Panc1 (cell line): ENCODE results near the gene OMG. TPM values are rescaled to one million over a fixed set of nuclear protein-coding genes. Genes with fewer than 3 reads are reported as not detected.

Experiments used
- ATAC-seq: fragments of 200-7000 bp; cut with Tn5 transposase; 2 replicates; pipeline ENCODE4 v1.9.1; 2020; ENCODE audit warnings: mild to moderate bottlenecking, moderate library complexity
- BruUV-seq: library from RNA; stranded (reverse); fragments of 400-500 nt; replicated peaks from 2 replicates; lab custom pipeline; 2021; lab: Mats Ljungman, UMichigan
- CTCF ChIA-PET: fragments of 300-600 bp; sonication (Branson Sonifier 250); formaldehyde crosslinking; loops from one replicate; lab custom pipeline; 2022; ENCODE audit warnings: antibody characterized with exemption; lab: Charles Lee
- POLR2A ChIA-PET: fragments of 300-600 bp; sonication (Branson Sonifier 250); formaldehyde crosslinking; loops from one replicate; lab custom pipeline; 2022; ENCODE audit warnings: antibody characterized with exemption; lab: Charles Lee
- DNase-seq: peaks from one replicate; pipeline ENCODE4 v3.0.0-alpha.2; 2010; ENCODE audit warnings: low read depth, low spot score
- H3K27ac ChIP-seq: 2 replicates; pipeline ENCODE4 v1.5.1; 2011; ENCODE audit warnings: mild to moderate bottlenecking, low read length, inconsistent platforms
- H3K27me3 ChIP-seq: fragments of 200-500 bp; sonication (Bioruptor generic); 2 replicates; pipeline ENCODE4 v1.6.0; 2014; ENCODE audit warnings: low read length, inconsistent platforms; ENCODE audit not compliant: control insufficient read depth, insufficient read depth
- H3K36me3 ChIP-seq: fragments of 200-500 bp; sonication (Bioruptor generic); 2 replicates; pipeline ENCODE4 v1.5.1; 2014; ENCODE audit warnings: inconsistent platforms, mild to moderate bottlenecking, low read length, moderate library complexity; ENCODE audit not compliant: control insufficient read depth, insufficient read depth
- H3K4me1 ChIP-seq: 2 replicates; pipeline ENCODE4 v1.5.1; 2011; ENCODE audit warnings: inconsistent platforms, mild to moderate bottlenecking, low read length, moderate library complexity; ENCODE audit not compliant: control insufficient read depth, insufficient read depth
- H3K4me3 ChIP-seq, 2 experiments: 2 replicates each; pipeline ENCODE4 v1.5.1; 2011 to 2012; ENCODE audit warnings: low read depth in 2 of 2, low read length in 2 of 2, mild to moderate bottlenecking in 2 of 2, inconsistent platforms in 1 of 2, moderate library complexity in 1 of 2
- H3K9me3 ChIP-seq: fragments of 200-500 bp; sonication (Bioruptor generic); 2 replicates; pipeline ENCODE4 v1.5.1; 2014; ENCODE audit warnings: low read depth, mild to moderate bottlenecking, inconsistent platforms, low read length, moderate library complexity; ENCODE audit not compliant: control insufficient read depth, insufficient read depth
- POLR2AphosphoS5 ChIP-seq: IDR thresholded peaks from 2 replicates; pipeline ENCODE4 v1.6.1; 2012; ENCODE audit warnings: mild to moderate bottlenecking, low read depth, low read length, moderate library complexity
- SIN3A ChIP-seq: IDR thresholded peaks from 2 replicates; pipeline ENCODE4 v1.6.1; 2012; ENCODE audit warnings: low read depth, mild to moderate bottlenecking, low read length, moderate library complexity, borderline replicate concordance; ENCODE audit not compliant: insufficient read depth
- TCF7L2 ChIP-seq: IDR thresholded peaks from 2 replicates; pipeline ENCODE4 v1.6.1; 2011; ENCODE audit warnings: mild to moderate bottlenecking, low read depth, low read length, inconsistent platforms
- in situ Hi-C: cut with HindIII; loops from 2 replicates; pipeline ENCODE4 v1.10.0; 2016; ENCODE audit warnings: low sequenced_read_pairs, low pct_unique_long_range_greater_than_20kb
- intact Hi-C: fragments of 100-400 bp; cut with micrococcal nuclease; formaldehyde crosslinking; loops from one replicate; pipeline ENCODE4 v1.10.0; 2022; ENCODE audit not compliant: unreplicated experiment
- total RNA-seq: library from RNA; stranded (reverse); gene quantifications from one replicate; pipeline ENCODE4 v1.2.1, GENCODE V29; 2021; ENCODE audit not compliant: unreplicated experiment
- TF ChIP-seq, protein P1 (sequence below), 2 experiments: IDR thresholded peaks; 2 replicates each; pipeline ENCODE4 v1.6.1; 2011 to 2012; ENCODE audit warnings: low read depth in 2 of 2, control low read depth in 1 of 2, low read length in 1 of 2, mild to moderate bottlenecking in 1 of 2, moderate library complexity in 1 of 2; ENCODE audit not compliant: insufficient read depth in 1 of 2
- TF ChIP-seq, protein P2 (sequence below): fragments of 450-650 bp; IDR thresholded peaks from 2 replicates; pipeline ENCODE4 v1.5.1; 2017; ENCODE audit warnings: mild to moderate bottlenecking

The OMG gene
- total RNA-seq, 1 experiment from 2014 or later, result not detected

DNA sequence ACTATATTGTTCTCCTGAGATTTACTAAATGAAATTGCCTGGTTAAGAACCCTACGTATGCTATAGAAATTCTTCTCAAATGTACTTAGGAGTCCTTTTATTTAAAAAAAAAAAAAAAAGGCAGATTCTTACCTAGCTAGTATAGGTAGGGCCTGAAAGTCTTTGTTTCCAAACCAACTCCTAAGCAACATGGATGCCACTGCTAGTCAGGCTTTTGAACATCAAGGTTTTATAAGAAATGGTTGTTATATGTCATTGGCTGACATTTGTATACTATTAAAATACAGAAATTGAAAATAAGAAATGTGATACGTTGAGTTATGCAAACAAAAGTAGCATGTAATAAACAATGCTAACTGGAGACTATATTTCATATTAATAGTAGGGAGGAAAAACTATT lies 23.2 kb upstream of the OMG start:
- ChIA-PET POLR2A (no interaction called here), CTCF (interaction anchor here (0.6 kb wide), 1 partner anchor 73 kb away, joined by 3 read pairs; no protein-coding TSS in a partner anchor)
- in situ Hi-C loops (no loop called here), intact Hi-C loops (no loop called here)
- Histone ChIP-seq H3K9me3 (no peaks in the 10 kb centered on the region), H3K27ac (no peak overlapping the region), H3K4me3 (no peak overlapping the region), H3K36me3 (no peaks in the 10 kb centered on the region), H3K4me1 (no peaks in the 10 kb centered on the region), H3K27me3 (no peaks in the 10 kb centered on the region)
- no TSS peak for BruUV-seq
- ATAC-seq (no peak), DNase-seq (no peak)
- TF ChIP-seq TCF7L2 (no peak), POLR2AphosphoS5 (no peak), SIN3A (no peak)
- TF ChIP-seq, protein P1, sequence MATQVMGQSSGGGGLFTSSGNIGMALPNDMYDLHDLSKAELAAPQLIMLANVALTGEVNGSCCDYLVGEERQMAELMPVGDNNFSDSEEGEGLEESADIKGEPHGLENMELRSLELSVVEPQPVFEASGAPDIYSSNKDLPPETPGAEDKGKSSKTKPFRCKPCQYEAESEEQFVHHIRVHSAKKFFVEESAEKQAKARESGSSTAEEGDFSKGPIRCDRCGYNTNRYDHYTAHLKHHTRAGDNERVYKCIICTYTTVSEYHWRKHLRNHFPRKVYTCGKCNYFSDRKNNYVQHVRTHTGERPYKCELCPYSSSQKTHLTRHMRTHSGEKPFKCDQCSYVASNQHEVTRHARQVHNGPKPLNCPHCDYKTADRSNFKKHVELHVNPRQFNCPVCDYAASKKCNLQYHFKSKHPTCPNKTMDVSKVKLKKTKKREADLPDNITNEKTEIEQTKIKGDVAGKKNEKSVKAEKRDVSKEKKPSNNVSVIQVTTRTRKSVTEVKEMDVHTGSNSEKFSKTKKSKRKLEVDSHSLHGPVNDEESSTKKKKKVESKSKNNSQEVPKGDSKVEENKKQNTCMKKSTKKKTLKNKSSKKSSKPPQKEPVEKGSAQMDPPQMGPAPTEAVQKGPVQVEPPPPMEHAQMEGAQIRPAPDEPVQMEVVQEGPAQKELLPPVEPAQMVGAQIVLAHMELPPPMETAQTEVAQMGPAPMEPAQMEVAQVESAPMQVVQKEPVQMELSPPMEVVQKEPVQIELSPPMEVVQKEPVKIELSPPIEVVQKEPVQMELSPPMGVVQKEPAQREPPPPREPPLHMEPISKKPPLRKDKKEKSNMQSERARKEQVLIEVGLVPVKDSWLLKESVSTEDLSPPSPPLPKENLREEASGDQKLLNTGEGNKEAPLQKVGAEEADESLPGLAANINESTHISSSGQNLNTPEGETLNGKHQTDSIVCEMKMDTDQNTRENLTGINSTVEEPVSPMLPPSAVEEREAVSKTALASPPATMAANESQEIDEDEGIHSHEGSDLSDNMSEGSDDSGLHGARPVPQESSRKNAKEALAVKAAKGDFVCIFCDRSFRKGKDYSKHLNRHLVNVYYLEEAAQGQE (IDR thresholded peaks at IDR 0.05; ENCODE audit: insufficient read depth in 1 of 2, low read depth in 2 of 2, low read length in 1 of 2), result no peak
- TF ChIP-seq, protein P2, sequence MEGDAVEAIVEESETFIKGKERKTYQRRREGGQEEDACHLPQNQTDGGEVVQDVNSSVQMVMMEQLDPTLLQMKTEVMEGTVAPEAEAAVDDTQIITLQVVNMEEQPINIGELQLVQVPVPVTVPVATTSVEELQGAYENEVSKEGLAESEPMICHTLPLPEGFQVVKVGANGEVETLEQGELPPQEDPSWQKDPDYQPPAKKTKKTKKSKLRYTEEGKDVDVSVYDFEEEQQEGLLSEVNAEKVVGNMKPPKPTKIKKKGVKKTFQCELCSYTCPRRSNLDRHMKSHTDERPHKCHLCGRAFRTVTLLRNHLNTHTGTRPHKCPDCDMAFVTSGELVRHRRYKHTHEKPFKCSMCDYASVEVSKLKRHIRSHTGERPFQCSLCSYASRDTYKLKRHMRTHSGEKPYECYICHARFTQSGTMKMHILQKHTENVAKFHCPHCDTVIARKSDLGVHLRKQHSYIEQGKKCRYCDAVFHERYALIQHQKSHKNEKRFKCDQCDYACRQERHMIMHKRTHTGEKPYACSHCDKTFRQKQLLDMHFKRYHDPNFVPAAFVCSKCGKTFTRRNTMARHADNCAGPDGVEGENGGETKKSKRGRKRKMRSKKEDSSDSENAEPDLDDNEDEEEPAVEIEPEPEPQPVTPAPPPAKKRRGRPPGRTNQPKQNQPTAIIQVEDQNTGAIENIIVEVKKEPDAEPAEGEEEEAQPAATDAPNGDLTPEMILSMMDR, result no peak

DNA sequence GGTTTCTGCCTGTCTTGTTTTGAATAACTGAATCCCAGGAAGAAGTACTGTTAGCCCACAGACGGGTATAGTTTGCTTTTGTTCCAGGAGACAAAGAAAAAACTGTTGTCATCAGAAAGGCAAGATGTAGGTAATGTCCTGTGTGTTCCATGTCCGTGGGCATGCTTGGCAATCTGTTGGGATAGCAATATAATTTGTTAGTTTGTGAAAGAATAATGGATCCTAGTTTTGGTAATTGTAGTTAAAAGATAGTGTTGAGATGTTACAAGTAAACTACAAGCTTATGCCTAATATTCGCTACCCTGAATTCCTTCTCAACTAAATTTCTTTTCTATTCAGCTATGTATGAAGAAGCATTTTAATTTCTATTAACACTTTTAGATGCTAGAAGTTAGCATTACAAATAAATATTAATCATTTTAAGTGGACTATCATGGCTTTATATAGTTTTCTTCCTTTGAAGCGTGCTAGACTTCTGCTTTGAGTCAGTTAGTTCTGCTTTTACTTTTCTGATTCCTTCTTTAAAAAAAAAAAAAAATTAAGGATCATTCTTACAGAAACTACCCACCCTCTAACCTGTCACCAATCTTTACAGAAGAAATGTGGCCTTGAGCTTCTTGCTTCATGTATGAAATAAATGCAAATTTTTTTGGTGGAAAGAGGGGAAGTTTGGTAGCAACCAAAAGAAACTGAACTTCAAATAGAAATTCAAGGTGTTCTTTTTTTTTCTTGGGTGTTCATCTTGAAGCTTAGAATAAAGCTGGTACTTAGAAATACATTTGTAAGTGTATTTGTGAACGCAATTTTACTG lies 22.0 kb upstream of the OMG start:
- TF ChIP-seq, protein P2, result no peak
- TF ChIP-seq SIN3A (no peak), POLR2AphosphoS5 (no peak), TCF7L2 (no peak)
- TF ChIP-seq, protein P1 (IDR thresholded peaks at IDR 0.05; ENCODE audit: insufficient read depth in 1 of 2, low read depth in 2 of 2, low read length in 1 of 2), result no peak
- in situ Hi-C loops, result no loop called here
- no TSS peak for BruUV-seq
- no peaks in the 10 kb centered on the region for H3K4me1 ChIP-seq
- intact Hi-C loops, result no loop called here
- no peaks in the 10 kb centered on the region for H3K36me3 ChIP-seq
- no peak overlapping the region for H3K4me3 ChIP-seq
- CTCF ChIA-PET, result no interaction called here
- no peak for DNase-seq
- ATAC-seq, result no peak
- H3K27me3 ChIP-seq, result no peaks in the 10 kb centered on the region
- no peak overlapping the region for H3K27ac ChIP-seq
- H3K9me3 ChIP-seq, result no peaks in the 10 kb centered on the region
- POLR2A ChIA-PET, result interaction anchor here (0.6 to 0.7 kb wide), 2 partner anchors 86 to 300 kb away, joined by 3 to 4 read pairs; no protein-coding TSS in a partner anchor
